ENCODE data around the gene ARID5A. TPM values are rescaled to one million over a fixed set of nuclear protein-coding genes. Genes with fewer than 3 reads are reported as not detected.

ARID5A gene
- polyA plus RNA-seq, 1 donor from 2014 or later, result not detected

- Histone ChIP-seq H3F3A (ENCODE audit: insufficient read depth, low read length, poor library complexity, severe bottlenecking) (no peaks in the 10 kb centered on the region), H4K20me1 (ENCODE audit: insufficient read depth) (no peaks in the 10 kb centered on the region), H3K4me2 (ENCODE audit: low read length) (no peak overlapping the region), H3K36me3 (ENCODE audit: insufficient read depth, low read length) (no peaks in the 10 kb centered on the region), H3K79me2 (replicated peaks; ENCODE audit: insufficient read depth, low read length) (no peaks in the 10 kb centered on the region), H3K9me2 (ENCODE audit: insufficient read depth, low read length) (no peaks in the 10 kb centered on the region), H3K9ac (ENCODE audit: low read length) (no peak overlapping the region), H3K9me3 (ENCODE audit: low read length) (no peaks in the 10 kb centered on the region), H3K27ac (ENCODE audit: low read length) (no peak overlapping the region), H3K27me3 (ENCODE audit: insufficient read depth, low read depth, low read length) (no peaks in the 10 kb centered on the region), H2AFZ (ENCODE audit: low read depth, low read length) (no peak overlapping the region), H3K4me3 (ENCODE audit: low read length) (no peak overlapping the region)
- TF ChIP-seq POLR2AphosphoS5 (IDR thresholded peaks at IDR 0.05) (no peak), RAD21 (conservative IDR thresholded peaks at IDR 0.05) (no peak), CTCF (IDR thresholded peaks at IDR 0.05; ENCODE audit: poor library complexity, severe bottlenecking) (no peak)
These were observed 10.2 kb downstream of the ARID5A start for GRCh38 chr2:96546797-96547196.

GRCh38 chr2:96547203-96547641 is 10.7 kb downstream of the ARID5A start:
- H2AFZ ChIP-seq (ENCODE audit: low read depth, low read length), result no peak overlapping the region
- no peak overlapping the region for H3K9ac ChIP-seq (ENCODE audit: low read length)
- H3K9me2 ChIP-seq (ENCODE audit: insufficient read depth, low read length), result no peaks in the 10 kb centered on the region
- no peak for TF ChIP-seq MXI1 (conservative IDR thresholded peaks at IDR 0.05; ENCODE audit: poor library complexity, severe bottlenecking)
- TF ChIP-seq TAF1 (IDR thresholded peaks at IDR 0.05; ENCODE audit: low read depth), result no peak
- no peak for TF ChIP-seq EP300 (conservative IDR thresholded peaks at IDR 0.05; ENCODE audit: poor library complexity, severe bottlenecking)
- no peaks in the 10 kb centered on the region for H4K20me1 ChIP-seq (ENCODE audit: insufficient read depth)
- H3K79me2 ChIP-seq (replicated peaks; ENCODE audit: insufficient read depth, low read length), result no peaks in the 10 kb centered on the region
- no peaks in the 10 kb centered on the region for H3K36me3 ChIP-seq (ENCODE audit: insufficient read depth, low read length)
- H3K27ac ChIP-seq (ENCODE audit: low read length), result no peak overlapping the region
- no peaks in the 10 kb centered on the region for H3F3A ChIP-seq (ENCODE audit: insufficient read depth, low read length, poor library complexity, severe bottlenecking)
- no peak overlapping the region for H3K4me2 ChIP-seq (ENCODE audit: low read length)
- H3K4me3 ChIP-seq (ENCODE audit: low read length), result no peak overlapping the region
- H3K27me3 ChIP-seq (ENCODE audit: insufficient read depth, low read depth, low read length), result no peaks in the 10 kb centered on the region
- H3K9me3 ChIP-seq (ENCODE audit: low read length), result no peaks in the 10 kb centered on the region

- no peaks in the 10 kb centered on the region for H4K20me1 ChIP-seq (ENCODE audit: insufficient read depth)
- H3K9me3 ChIP-seq (ENCODE audit: low read length), result no peaks in the 10 kb centered on the region
- TF ChIP-seq TAF1 (IDR thresholded peaks at IDR 0.05; ENCODE audit: low read depth), result no peak
- TF ChIP-seq RAD21 (conservative IDR thresholded peaks at IDR 0.05), result no peak
- no peak for TF ChIP-seq CTCF (IDR thresholded peaks at IDR 0.05; ENCODE audit: poor library complexity, severe bottlenecking)
- TF ChIP-seq POLR2AphosphoS5 (IDR thresholded peaks at IDR 0.05), result no peak
- TF ChIP-seq REST (IDR thresholded peaks at IDR 0.05; ENCODE audit: borderline replicate concordance), result no peak
- TF ChIP-seq MXI1 (conservative IDR thresholded peaks at IDR 0.05; ENCODE audit: poor library complexity, severe bottlenecking), result no peak
- H3K27me3 ChIP-seq (ENCODE audit: insufficient read depth, low read depth, low read length), result no peaks in the 10 kb centered on the region
- no peak overlapping the region for H3K9ac ChIP-seq (ENCODE audit: low read length)
- no peaks in the 10 kb centered on the region for H3K9me2 ChIP-seq (ENCODE audit: insufficient read depth, low read length)
- H2AFZ ChIP-seq (ENCODE audit: low read depth, low read length), result no peak overlapping the region
- H3K27ac ChIP-seq (ENCODE audit: low read length), result no peak overlapping the region
- H3K36me3 ChIP-seq (ENCODE audit: insufficient read depth, low read length), result no peaks in the 10 kb centered on the region
- H3K4me3 ChIP-seq (ENCODE audit: low read length), result no peak overlapping the region
- H3K79me2 ChIP-seq (replicated peaks; ENCODE audit: insufficient read depth, low read length), result no peaks in the 10 kb centered on the region
- no peaks in the 10 kb centered on the region for H3F3A ChIP-seq (ENCODE audit: insufficient read depth, low read length, poor library complexity, severe bottlenecking)
- H3K4me2 ChIP-seq (ENCODE audit: low read length), result no peak overlapping the region
These were observed 11.2 kb downstream of the ARID5A start for GRCh38 chr2:96547731-96548171.
